ENCODE measurements around the gene NPAS3. TPM values are rescaled to one million over a fixed set of nuclear protein-coding genes. Genes with fewer than 3 reads are reported as not detected.

Gene NPAS3
- total RNA-seq, 4 donors from 2014 or later: 1.9 to 10.6 (median 2.2) TPM

DNA sequence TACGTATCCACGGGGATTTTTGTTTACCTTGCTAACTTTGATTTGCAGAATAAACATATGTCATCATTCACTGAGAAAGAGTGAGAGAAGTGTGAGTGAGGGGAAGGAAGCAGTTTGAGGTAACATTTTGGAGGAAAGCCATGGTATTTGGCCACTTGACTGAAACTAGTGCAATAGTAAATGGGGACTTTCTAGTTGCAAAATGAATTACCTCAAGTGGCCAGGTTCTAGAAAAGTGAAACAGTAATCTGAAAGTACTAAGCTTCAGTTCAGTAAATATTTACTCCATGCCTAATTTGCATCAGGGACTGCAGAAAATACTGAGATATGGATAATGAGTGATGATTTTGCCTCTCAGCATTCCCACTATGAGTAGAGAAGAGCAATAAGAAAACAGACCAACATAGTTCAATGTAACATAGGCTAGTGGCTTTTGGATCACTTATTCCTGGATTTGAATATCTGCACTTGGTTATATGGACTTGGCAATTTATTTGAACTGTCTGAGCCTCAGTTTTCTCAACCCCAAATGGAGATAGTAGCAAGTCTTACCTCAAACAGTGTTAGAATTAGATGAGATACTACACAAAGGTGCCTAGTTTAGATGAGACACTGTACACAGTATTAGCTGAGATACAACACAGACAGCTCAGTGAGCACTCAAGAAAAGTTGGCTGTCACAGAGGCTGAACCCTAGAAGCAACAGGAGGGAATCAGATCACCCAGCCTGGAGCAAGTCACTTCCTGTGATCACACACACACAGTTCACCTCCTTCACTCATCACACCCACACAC lies 439.1 kb downstream of the NPAS3 start:
- no peak for TF ChIP-seq POLR2AphosphoS5 (IDR thresholded peaks at IDR 0.05)
- no peak for TF ChIP-seq POLR2A (IDR thresholded peaks at IDR 0.05)
- TF ChIP-seq, protein P1, sequence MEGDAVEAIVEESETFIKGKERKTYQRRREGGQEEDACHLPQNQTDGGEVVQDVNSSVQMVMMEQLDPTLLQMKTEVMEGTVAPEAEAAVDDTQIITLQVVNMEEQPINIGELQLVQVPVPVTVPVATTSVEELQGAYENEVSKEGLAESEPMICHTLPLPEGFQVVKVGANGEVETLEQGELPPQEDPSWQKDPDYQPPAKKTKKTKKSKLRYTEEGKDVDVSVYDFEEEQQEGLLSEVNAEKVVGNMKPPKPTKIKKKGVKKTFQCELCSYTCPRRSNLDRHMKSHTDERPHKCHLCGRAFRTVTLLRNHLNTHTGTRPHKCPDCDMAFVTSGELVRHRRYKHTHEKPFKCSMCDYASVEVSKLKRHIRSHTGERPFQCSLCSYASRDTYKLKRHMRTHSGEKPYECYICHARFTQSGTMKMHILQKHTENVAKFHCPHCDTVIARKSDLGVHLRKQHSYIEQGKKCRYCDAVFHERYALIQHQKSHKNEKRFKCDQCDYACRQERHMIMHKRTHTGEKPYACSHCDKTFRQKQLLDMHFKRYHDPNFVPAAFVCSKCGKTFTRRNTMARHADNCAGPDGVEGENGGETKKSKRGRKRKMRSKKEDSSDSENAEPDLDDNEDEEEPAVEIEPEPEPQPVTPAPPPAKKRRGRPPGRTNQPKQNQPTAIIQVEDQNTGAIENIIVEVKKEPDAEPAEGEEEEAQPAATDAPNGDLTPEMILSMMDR (IDR thresholded peaks at IDR 0.05): no peak
- no peak for TF ChIP-seq EP300 (IDR thresholded peaks at IDR 0.05)
- 14 to 83% methylated on average over 2 of the region's 2 CpGs for WGBS, 2 donors (ENCODE audit: low coverage in 1 of 2)
- H3K27ac ChIP-seq: no peak overlapping the region

DNA sequence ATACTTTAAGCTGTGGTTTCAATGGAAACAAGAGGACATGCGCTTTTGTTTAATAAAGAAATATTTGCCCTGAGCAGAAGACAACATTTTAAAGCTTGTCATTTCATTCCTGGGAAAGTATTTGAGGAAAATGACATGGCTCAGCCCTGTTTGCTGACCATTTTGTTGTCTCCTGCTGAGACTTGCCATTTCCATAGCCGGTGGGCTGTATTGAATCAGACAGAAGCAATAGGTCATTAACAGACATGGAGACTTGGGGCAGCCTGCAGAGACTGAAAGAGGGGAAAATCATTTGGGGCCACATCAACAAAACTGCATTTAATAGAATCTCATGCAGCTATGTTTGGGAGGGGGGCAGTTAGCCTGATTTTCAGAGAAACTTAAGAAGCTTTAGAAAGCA lies 443.0 kb downstream of the NPAS3 start:
- TF ChIP-seq POLR2A (IDR thresholded peaks at IDR 0.05) (no peak), POLR2AphosphoS5 (IDR thresholded peaks at IDR 0.05) (no peak), EP300 (IDR thresholded peaks at IDR 0.05) (no peak)
- TF ChIP-seq, protein P1 (IDR thresholded peaks at IDR 0.05): no peak
- no peak overlapping the region for H3K27ac ChIP-seq
- no peaks in the 10 kb centered on the region for H3K27me3 ChIP-seq
- no peak for ATAC-seq
- H3K4me1 ChIP-seq: no peaks in the 10 kb centered on the region
- WGBS, 2 donors (ENCODE audit: low coverage in 1 of 2): 39 to 50% methylated on average over 2 of the region's 2 CpGs
- no peaks in the 10 kb centered on the region for H3K36me3 ChIP-seq
- no peaks in the 10 kb centered on the region for H3K9me3 ChIP-seq
- no peak overlapping the region for H3K4me3 ChIP-seq

More for the DNA sequence above, 439.1 kb downstream of the NPAS3 start:
- Histone ChIP-seq H3K36me3 (no peaks in the 10 kb centered on the region), H3K4me1 (no peaks in the 10 kb centered on the region), H3K9me3 (no peaks in the 10 kb centered on the region), H3K27me3 (no peaks in the 10 kb centered on the region), H3K4me3 (no peak overlapping the region)
- no peak for ATAC-seq

DNA sequence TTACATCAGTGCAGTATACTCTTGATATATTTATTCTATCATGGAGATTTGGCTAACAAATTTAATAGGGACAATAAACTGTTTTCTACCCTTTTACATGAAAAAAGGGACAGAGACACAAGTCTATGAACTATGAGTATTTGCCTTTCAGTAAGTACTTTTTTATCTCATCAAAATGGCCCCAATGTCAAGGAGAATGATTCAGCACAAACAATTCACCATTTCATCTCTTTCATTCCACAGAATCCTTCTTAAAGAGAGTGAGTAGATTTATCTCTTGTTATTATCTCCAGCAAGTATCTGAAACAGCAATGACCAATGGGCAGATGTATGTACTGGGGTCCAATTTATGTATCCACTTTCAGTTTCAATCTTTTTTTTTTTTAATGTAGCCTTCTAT lies 447.5 kb downstream of the NPAS3 start:
- H3K27ac ChIP-seq: no peak overlapping the region
- no peaks in the 10 kb centered on the region for H3K27me3 ChIP-seq
- H3K9me3 ChIP-seq: no peaks in the 10 kb centered on the region
- no peak for ATAC-seq
- no peak overlapping the region for H3K4me3 ChIP-seq
- TF ChIP-seq POLR2A (IDR thresholded peaks at IDR 0.05): no peak
- no peak for TF ChIP-seq EP300 (IDR thresholded peaks at IDR 0.05)
- TF ChIP-seq, protein P1 (IDR thresholded peaks at IDR 0.05): no peak
- TF ChIP-seq POLR2AphosphoS5 (IDR thresholded peaks at IDR 0.05): no peak
- H3K4me1 ChIP-seq: no peaks in the 10 kb centered on the region
- no peaks in the 10 kb centered on the region for H3K36me3 ChIP-seq

DNA sequence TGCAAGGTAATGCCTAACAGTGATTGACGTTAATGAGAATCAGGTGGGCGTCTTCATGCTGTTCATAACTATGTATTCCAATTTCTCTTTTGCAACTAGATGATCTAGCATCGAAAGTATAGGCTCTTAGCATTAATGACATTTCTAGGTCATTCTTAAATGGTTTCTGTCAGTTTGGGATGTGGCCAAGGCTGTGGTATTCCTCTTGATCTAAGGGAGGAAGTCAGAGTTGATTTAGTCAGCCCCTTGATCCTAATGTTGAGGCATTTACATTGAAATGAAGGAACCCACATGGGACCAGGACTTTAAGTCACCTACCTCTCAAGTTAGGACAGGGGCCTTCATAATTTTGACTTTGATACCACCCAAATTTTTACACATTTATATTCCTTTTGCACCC lies 448.1 kb downstream of the NPAS3 start:
- no peaks in the 10 kb centered on the region for H3K36me3 ChIP-seq
- 67 to 75% methylated on average over 1 to 3 of the region's 3 CpGs for WGBS, 2 donors (ENCODE audit: low coverage in 1 of 2)
- no peak overlapping the region for H3K4me3 ChIP-seq
- no peaks in the 10 kb centered on the region for H3K4me1 ChIP-seq
- H3K27me3 ChIP-seq: no peaks in the 10 kb centered on the region
- no peak overlapping the region for H3K27ac ChIP-seq
- no peaks in the 10 kb centered on the region for H3K9me3 ChIP-seq
- TF ChIP-seq EP300 (IDR thresholded peaks at IDR 0.05) (no peak), POLR2AphosphoS5 (IDR thresholded peaks at IDR 0.05) (no peak), POLR2A (IDR thresholded peaks at IDR 0.05) (no peak)
- TF ChIP-seq, protein P1 (IDR thresholded peaks at IDR 0.05): no peak
- ATAC-seq: no peak

DNA sequence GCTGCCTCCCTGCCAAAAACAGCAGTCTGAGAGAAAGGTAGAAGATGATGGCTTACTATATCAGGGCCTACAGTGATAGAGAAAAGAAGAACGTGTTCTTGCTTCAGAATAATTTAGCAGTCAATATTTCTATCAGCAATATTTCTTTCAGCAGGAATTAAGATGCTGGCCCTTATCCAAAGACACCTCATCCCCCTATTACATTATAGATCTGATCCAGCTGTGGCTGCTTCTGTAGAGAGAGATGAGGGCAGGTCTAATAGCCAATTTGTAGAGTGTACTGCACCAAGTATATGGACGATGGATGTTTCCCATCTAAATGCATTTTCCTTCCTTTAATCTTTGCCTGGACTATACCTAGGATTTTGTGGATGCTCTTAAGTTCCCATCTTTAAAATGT lies 451.7 kb downstream of the NPAS3 start:
- no peaks in the 10 kb centered on the region for H3K27me3 ChIP-seq

More for the DNA sequence above, 451.7 kb downstream of the NPAS3 start:
- no peak for ATAC-seq
- TF ChIP-seq EP300 (IDR thresholded peaks at IDR 0.05) (no peak), POLR2A (IDR thresholded peaks at IDR 0.05) (no peak), POLR2AphosphoS5 (IDR thresholded peaks at IDR 0.05) (no peak)
- TF ChIP-seq, protein P1 (IDR thresholded peaks at IDR 0.05): no peak
- 48 to 56% methylated on average over 2 of the region's 2 CpGs for WGBS, 2 donors (ENCODE audit: low coverage in 1 of 2)
- H3K4me1 ChIP-seq: no peaks in the 10 kb centered on the region
- H3K27ac ChIP-seq: no peak overlapping the region
- H3K9me3 ChIP-seq: no peaks in the 10 kb centered on the region
- no peak overlapping the region for H3K4me3 ChIP-seq
- no peaks in the 10 kb centered on the region for H3K36me3 ChIP-seq
